Measurements from ENCODE around the gene SLC11A1.

SLC11A1 gene

DNA sequence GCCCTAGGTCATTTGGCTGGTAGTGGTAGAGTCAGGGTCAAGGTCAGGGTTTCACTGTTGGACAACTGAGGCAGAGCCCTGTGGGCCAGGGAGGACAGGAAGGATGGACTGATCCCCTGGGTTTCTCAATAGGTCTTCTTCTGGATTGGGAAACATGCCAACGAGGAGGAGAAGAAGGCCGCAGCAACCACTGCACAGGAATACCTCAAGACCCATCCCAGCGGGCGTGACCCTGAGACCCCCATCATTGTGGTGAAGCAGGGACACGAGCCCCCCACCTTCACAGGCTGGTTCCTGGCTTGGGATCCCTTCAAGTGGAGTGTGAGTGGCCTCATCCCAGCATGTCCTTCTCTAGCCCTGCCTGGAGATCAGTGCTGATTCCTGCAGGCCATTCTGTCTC, 54.9 kb downstream of the SLC11A1 start:
- DNase-seq (ENCODE audit: low spot score): no peak

GRCh38 chr2:218437969-218438368, 55.9 kb downstream of the SLC11A1 start:
- DNase-seq (ENCODE audit: low spot score): no peak

GRCh38 chr2:218438596-218438995, 56.5 kb downstream of the SLC11A1 start:
- DNase-seq (ENCODE audit: low spot score): no peak

DNA sequence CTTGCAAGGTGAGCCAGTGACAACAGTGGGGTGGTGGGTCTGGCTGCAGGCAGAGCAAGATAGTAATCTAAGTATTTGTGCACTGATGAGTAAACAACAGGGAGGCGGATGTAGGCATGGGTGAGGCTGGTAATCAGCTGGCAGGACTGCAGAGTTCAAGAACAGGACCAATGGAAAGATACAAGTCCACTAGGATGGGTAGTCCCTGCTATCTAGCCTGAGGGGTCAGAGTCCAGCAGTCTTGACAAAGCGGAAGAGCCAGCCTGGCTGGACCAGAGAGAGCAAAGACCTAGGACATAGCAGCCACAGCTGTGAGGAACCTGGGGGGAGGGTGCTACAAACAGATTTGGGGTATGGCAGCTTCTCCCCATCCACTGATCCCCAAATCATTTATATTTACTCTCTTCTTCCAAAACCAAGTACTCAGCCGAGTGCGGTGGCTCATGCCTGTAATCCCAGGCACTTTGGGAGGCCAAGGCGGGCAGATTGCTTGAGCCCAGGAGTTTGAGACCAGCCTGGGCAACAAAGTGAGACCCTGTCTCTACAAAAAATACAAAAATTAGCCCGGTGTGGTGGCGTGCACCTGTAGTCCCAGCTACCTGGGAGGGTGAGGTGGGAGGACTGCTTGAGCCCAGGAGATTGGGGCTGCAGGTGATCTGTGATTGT, 62.8 kb downstream of the SLC11A1 start:
- DNase-seq (ENCODE audit: low spot score): peak; percentile 55

- DNase-seq (ENCODE audit: low spot score): no peak
Measured at GRCh38 chr2:218445602-218446001, 63.5 kb downstream of the SLC11A1 start.
